OCI-LY1 (cell line): Measurements from ENCODE around the gene TMC6.

Source experiments
- EZH2 ChIP-seq: fragments of 200-600 bp; sonication (generic), shearing (Covaris generic); IDR thresholded peaks from 2 replicates; pipeline ENCODE4 v1.8.0; 2017; ENCODE audit warnings: borderline replicate concordance, mixed run types, mild to moderate bottlenecking, antibody characterized with exemption, low read length, moderate library complexity, mixed read lengths
- TF ChIP-seq, protein P1 (sequence below): fragments of 200-600 bp; sonication (generic), shearing (Covaris generic); IDR thresholded peaks from 2 replicates; pipeline ENCODE4 v1.5.1; 2017; ENCODE audit warnings: mild to moderate bottlenecking, antibody characterized with exemption, low read length, moderate library complexity, mixed read lengths

DNA sequence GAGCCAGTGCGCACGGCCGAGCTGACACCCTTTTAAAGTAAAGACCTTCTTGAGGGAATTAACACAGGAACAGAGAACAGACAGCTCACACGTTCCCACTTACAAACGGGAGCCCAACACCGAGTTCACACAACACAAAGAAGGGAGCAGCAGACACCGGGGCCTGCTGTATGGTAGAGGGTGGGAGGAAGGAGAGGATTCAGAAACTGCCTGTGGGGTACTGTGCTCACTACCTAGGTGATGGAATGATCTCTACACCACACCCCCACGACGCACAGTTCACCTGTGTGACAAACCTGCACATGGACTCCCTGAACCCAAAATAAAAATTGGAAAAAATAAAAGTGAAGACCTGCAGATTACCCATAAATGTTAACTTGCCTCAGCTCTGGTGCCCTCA is 32.5 kb downstream of the TMC6 start:
- TF ChIP-seq, protein P1, sequence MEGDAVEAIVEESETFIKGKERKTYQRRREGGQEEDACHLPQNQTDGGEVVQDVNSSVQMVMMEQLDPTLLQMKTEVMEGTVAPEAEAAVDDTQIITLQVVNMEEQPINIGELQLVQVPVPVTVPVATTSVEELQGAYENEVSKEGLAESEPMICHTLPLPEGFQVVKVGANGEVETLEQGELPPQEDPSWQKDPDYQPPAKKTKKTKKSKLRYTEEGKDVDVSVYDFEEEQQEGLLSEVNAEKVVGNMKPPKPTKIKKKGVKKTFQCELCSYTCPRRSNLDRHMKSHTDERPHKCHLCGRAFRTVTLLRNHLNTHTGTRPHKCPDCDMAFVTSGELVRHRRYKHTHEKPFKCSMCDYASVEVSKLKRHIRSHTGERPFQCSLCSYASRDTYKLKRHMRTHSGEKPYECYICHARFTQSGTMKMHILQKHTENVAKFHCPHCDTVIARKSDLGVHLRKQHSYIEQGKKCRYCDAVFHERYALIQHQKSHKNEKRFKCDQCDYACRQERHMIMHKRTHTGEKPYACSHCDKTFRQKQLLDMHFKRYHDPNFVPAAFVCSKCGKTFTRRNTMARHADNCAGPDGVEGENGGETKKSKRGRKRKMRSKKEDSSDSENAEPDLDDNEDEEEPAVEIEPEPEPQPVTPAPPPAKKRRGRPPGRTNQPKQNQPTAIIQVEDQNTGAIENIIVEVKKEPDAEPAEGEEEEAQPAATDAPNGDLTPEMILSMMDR = no peak
- TF ChIP-seq EZH2 = no peak
